Trophoblast cell (in vitro differentiated cells and primary cell): ENCODE results near the gene WDPCP.

ENCODE experiments used
- DNase-seq, 2 donors: peaks; one replicate each; pipeline ENCODE4 v3.0.0-alpha.2; 2016
- H2AFZ ChIP-seq: 2 replicates; pipeline ENCODE4 v1.6.1; 2013; ENCODE audit warnings: low read length, moderate library complexity, mild to moderate bottlenecking; ENCODE audit not compliant: insufficient read depth, poor library complexity
- H2AK5ac ChIP-seq: 2 replicates; pipeline ENCODE4 v1.6.1; 2013; ENCODE audit warnings: mild to moderate bottlenecking, low read length
- H2BK120ac ChIP-seq: 2 replicates; pipeline ENCODE4 v1.6.1; 2013; ENCODE audit warnings: low read length, mild to moderate bottlenecking, moderate library complexity; ENCODE audit not compliant: insufficient read depth, poor library complexity
- H2BK12ac ChIP-seq: 2 replicates; pipeline ENCODE4 v1.6.1; 2013; ENCODE audit warnings: mild to moderate bottlenecking, low read length, moderate library complexity
- H2BK5ac ChIP-seq: 2 replicates; pipeline ENCODE4 v1.6.1; 2013; ENCODE audit warnings: low read length, low read depth, moderate library complexity, mild to moderate bottlenecking; ENCODE audit not compliant: poor library complexity
- H3K14ac ChIP-seq: 2 replicates; pipeline ENCODE4 v1.6.1; 2013; ENCODE audit warnings: mild to moderate bottlenecking, low read length
- H3K18ac ChIP-seq: 2 replicates; pipeline ENCODE4 v1.6.1; 2013; ENCODE audit warnings: mild to moderate bottlenecking, low read length
- H3K23ac ChIP-seq: 2 replicates; pipeline ENCODE4 v1.6.1; 2013; ENCODE audit warnings: low read length
- H3K27ac ChIP-seq: 2 replicates; pipeline ENCODE4 v1.5.1; 2013; ENCODE audit warnings: low read depth, mild to moderate bottlenecking, inconsistent platforms, low read length, moderate library complexity
- H3K27me3 ChIP-seq: 2 replicates; pipeline ENCODE4 v1.6.1; 2013; ENCODE audit warnings: inconsistent platforms, mild to moderate bottlenecking, low read length, moderate library complexity; ENCODE audit not compliant: insufficient read depth
- H3K36me3 ChIP-seq, 2 experiments: 1 replicate in 1 of 2; 2 replicates in 1 of 2; pipeline ENCODE4 v1.6.1; 2013; ENCODE audit warnings: low read length in 2 of 2, mild to moderate bottlenecking in 2 of 2, moderate library complexity in 1 of 2; ENCODE audit not compliant: insufficient read depth in 2 of 2, control insufficient read depth in 1 of 2
- H3K4ac ChIP-seq: 2 replicates; pipeline ENCODE4 v1.6.1; 2013; ENCODE audit warnings: low read depth, mild to moderate bottlenecking, low read length, moderate library complexity
- H3K4me1 ChIP-seq, 2 experiments: 1 replicate in 1 of 2; 2 replicates in 1 of 2; pipeline ENCODE4 v1.6.1; 2013; ENCODE audit warnings: low read length in 2 of 2, mild to moderate bottlenecking in 2 of 2, moderate library complexity in 1 of 2; ENCODE audit not compliant: insufficient read depth in 2 of 2, control insufficient read depth in 1 of 2
- H3K4me2 ChIP-seq: 2 replicates; pipeline ENCODE4 v1.6.1; 2013; ENCODE audit warnings: inconsistent platforms, mild to moderate bottlenecking, low read length, moderate library complexity
- H3K4me3 ChIP-seq: 2 replicates; pipeline ENCODE4 v1.5.1; 2013; ENCODE audit warnings: mild to moderate bottlenecking, low read depth, low read length, inconsistent platforms
- H3K79me1 ChIP-seq: one replicate; pipeline ENCODE4 v1.6.1; 2013; ENCODE audit warnings: low read length
- H3K79me2 ChIP-seq: 2 replicates; pipeline ENCODE4 v1.6.1; 2013; ENCODE audit warnings: low read length, mild to moderate bottlenecking; ENCODE audit not compliant: control insufficient read depth, insufficient read depth, poor library complexity
- H3K9ac ChIP-seq: 2 replicates; pipeline ENCODE4 v1.6.1; 2013; ENCODE audit warnings: mild to moderate bottlenecking, low read length
- H3K9me3 ChIP-seq: 2 replicates; pipeline ENCODE4 v1.6.1; 2013; ENCODE audit warnings: low read depth, mild to moderate bottlenecking, control low read depth, inconsistent platforms, low read length; ENCODE audit not compliant: insufficient read depth
- H4K12ac ChIP-seq: 2 replicates; pipeline ENCODE4 v1.6.1; 2013; ENCODE audit warnings: low read depth, mild to moderate bottlenecking, low read length, moderate library complexity
- H4K8ac ChIP-seq: 2 replicates; pipeline ENCODE4 v1.6.1; 2013; ENCODE audit warnings: low read depth, mild to moderate bottlenecking, low read length, moderate library complexity
- H4K91ac ChIP-seq: one replicate; pipeline ENCODE4 v1.6.1; 2013; ENCODE audit warnings: low read depth, mild to moderate bottlenecking, low read length, moderate library complexity
- WGBS: extraction: QIAGEN DNeasy Blood & Tissue Kit; methylation state at CpG from one replicate; pipeline ENCODE4 v1.1.7; 2013; ENCODE audit warnings: missing lambda C conversion rate; ENCODE audit not compliant: insufficient read length, insufficient coverage; ENCODE audit errors: extremely low coverage; 5-methylcytosine and 5-hydroxymethylcytosine counted together

The WDPCP gene

GRCh38 chr2:63425079-63425416 lies 163.2 kb downstream of the WDPCP start:
- Histone ChIP-seq H4K12ac (no peak overlapping the region), H3K79me1 (no peaks in the 10 kb centered on the region), H3K4me2 (no peak overlapping the region), H2BK120ac (no peak overlapping the region), H3K23ac (no peak overlapping the region), H4K91ac (no peak overlapping the region), H3K36me3 (no peaks in the 10 kb centered on the region), H3K27me3 (no peaks in the 10 kb centered on the region), H3K18ac (no peak overlapping the region), H3K9me3 (no peaks in the 10 kb centered on the region), H3K14ac (no peak overlapping the region), H2BK12ac (no peak overlapping the region), H2AFZ (no peak overlapping the region), H4K8ac (no peak overlapping the region), H3K4me3 (no peak overlapping the region), H2AK5ac (no peak overlapping the region), H3K27ac (no peak overlapping the region), H2BK5ac (no peak overlapping the region), H3K4me1 (no peaks in the 10 kb centered on the region), H3K79me2 (no peaks in the 10 kb centered on the region), H3K9ac (no peak overlapping the region), H3K4ac (no peak overlapping the region)
- DNase-seq = no peak
- no CpG with 5 or more reads among the region's 4 CpGs for WGBS

GRCh38 chr2:63424329-63425078 lies 163.8 kb downstream of the WDPCP start:
- H2BK5ac ChIP-seq = no peak overlapping the region
- WGBS = no CpG with 5 or more reads among the region's 15 CpGs
- no peak overlapping the region for H3K27ac ChIP-seq
- H3K36me3 ChIP-seq = no peaks in the 10 kb centered on the region
- H3K79me1 ChIP-seq = no peaks in the 10 kb centered on the region
- H4K12ac ChIP-seq = no peak overlapping the region
- no peaks in the 10 kb centered on the region for H3K79me2 ChIP-seq
- H3K4me1 ChIP-seq = no peaks in the 10 kb centered on the region
- H4K91ac ChIP-seq = no peak overlapping the region
- H3K23ac ChIP-seq = no peak overlapping the region
- no peak overlapping the region for H2AK5ac ChIP-seq
- H2BK12ac ChIP-seq = no peak overlapping the region
- no peaks in the 10 kb centered on the region for H3K27me3 ChIP-seq
- no peak overlapping the region for H3K14ac ChIP-seq
- DNase-seq = peak; percentile 6 to 78
- H3K4me2 ChIP-seq = no peak overlapping the region
- H2BK120ac ChIP-seq = no peak overlapping the region
- H4K8ac ChIP-seq = peak overlapping the region; percentile 13
- no peak overlapping the region for H3K4ac ChIP-seq
- no peak overlapping the region for H3K18ac ChIP-seq
- no peak overlapping the region for H3K9ac ChIP-seq
- H3K4me3 ChIP-seq = no peak overlapping the region
- no peak overlapping the region for H2AFZ ChIP-seq
- no peaks in the 10 kb centered on the region for H3K9me3 ChIP-seq

GRCh38 chr2:63422556-63422955 lies 165.7 kb downstream of the WDPCP start:
- H3K9me3 ChIP-seq = no peaks in the 10 kb centered on the region
- H4K8ac ChIP-seq = no peak overlapping the region
- H3K27ac ChIP-seq = no peak overlapping the region
- H3K4me1 ChIP-seq = no peaks in the 10 kb centered on the region
- no peak overlapping the region for H3K23ac ChIP-seq
- H3K79me2 ChIP-seq = no peaks in the 10 kb centered on the region
- H3K4ac ChIP-seq = no peak overlapping the region
- no peaks in the 10 kb centered on the region for H3K79me1 ChIP-seq
- DNase-seq = no peak
- H2BK5ac ChIP-seq = no peak overlapping the region
- no CpG with 5 or more reads among the region's 1 CpG for WGBS
- H3K27me3 ChIP-seq = no peaks in the 10 kb centered on the region
- H4K12ac ChIP-seq = no peak overlapping the region
- H2AK5ac ChIP-seq = no peak overlapping the region
- H3K18ac ChIP-seq = no peak overlapping the region
- H3K4me2 ChIP-seq = no peak overlapping the region
- H3K14ac ChIP-seq = no peak overlapping the region
- H3K4me3 ChIP-seq = no peak overlapping the region
- H2AFZ ChIP-seq = no peak overlapping the region
- H4K91ac ChIP-seq = no peak overlapping the region
- H3K9ac ChIP-seq = no peak overlapping the region
- H2BK120ac ChIP-seq = no peak overlapping the region
- H3K36me3 ChIP-seq = no peaks in the 10 kb centered on the region
- H2BK12ac ChIP-seq = no peak overlapping the region

GRCh38 chr2:63408530-63408929 lies 179.7 kb downstream of the WDPCP start:
- H3K4me1 ChIP-seq = peaks cover 0 to 4% of the 10 kb centered on the region in 2 experiments

More at GRCh38 chr2:63408530-63408929, 179.7 kb downstream of the WDPCP start:
- Histone ChIP-seq H3K36me3 (no peaks in the 10 kb centered on the region), H2BK5ac (no peak overlapping the region), H3K4me3 (no peak overlapping the region), H3K14ac (no peak overlapping the region), H2AFZ (no peak overlapping the region), H3K79me2 (no peaks in the 10 kb centered on the region), H3K23ac (no peak overlapping the region), H2BK120ac (no peak overlapping the region), H3K4ac (no peak overlapping the region), H2BK12ac (no peak overlapping the region), H3K9ac (no peak overlapping the region), H3K9me3 (peaks cover 1% of the 10 kb centered on the region), H3K4me2 (no peak overlapping the region), H2AK5ac (no peak overlapping the region), H4K8ac (no peak overlapping the region), H4K91ac (no peak overlapping the region), H3K27me3 (no peaks in the 10 kb centered on the region), H3K79me1 (no peaks in the 10 kb centered on the region), H4K12ac (no peak overlapping the region), H3K18ac (no peak overlapping the region), H3K27ac (no peak overlapping the region)
- no peak for DNase-seq
- no CpG with 5 or more reads among the region's 5 CpGs for WGBS
